OCI-LY7 (cell line): ENCODE data around the gene RPS24.

Experiments used
- EZH2phosphoT487 ChIP-seq: fragments of 200-600 bp; sonication (generic); IDR thresholded peaks from 2 replicates; pipeline ENCODE4 v1.6.1; 2018; ENCODE audit warnings: low read depth, borderline replicate concordance, mild to moderate bottlenecking, mixed run types, antibody characterized with exemption, low read length, moderate library complexity, mixed read lengths
- TF ChIP-seq, protein P1 (sequence below): fragments of 200-600 bp; sonication (generic); conservative IDR thresholded peaks from 2 replicates; pipeline ENCODE4 v1.5.1; 2014; ENCODE audit warnings: mild to moderate bottlenecking, antibody characterized with exemption, low read length, moderate library complexity, mixed read lengths

DNA sequence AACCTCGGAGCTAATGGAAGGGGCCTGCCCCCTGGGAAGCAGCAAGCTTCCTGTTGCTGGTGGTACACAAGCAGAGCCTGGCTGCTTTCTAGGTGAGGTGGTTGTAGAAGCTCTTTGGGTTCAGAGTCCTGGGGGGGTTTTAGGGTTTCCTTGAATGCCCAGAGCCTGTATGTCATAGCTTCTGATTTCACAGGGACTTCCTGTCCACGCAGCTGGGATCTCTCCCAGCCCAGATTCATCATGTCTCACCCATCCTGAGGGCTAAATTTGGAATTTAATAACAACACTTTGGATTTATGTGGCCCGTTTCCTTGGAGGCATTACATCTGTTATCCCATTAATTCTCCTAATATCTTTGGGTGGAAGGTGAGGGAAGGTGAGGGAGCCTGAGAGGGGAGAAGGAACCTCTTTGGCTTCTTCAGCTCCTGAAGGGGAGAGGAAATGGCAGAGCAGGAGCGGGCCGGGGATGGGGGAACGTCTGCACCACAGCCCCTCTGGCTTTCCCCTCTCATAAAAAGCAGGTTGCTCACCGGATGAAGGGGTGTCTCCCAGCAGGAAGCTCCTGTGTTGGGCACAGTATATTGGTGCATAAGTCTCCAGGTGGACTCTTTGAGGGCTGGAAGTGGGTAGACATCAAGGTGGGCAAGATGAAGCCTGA lies 19.7 kb downstream of the RPS24 start:
- TF ChIP-seq, protein P1, sequence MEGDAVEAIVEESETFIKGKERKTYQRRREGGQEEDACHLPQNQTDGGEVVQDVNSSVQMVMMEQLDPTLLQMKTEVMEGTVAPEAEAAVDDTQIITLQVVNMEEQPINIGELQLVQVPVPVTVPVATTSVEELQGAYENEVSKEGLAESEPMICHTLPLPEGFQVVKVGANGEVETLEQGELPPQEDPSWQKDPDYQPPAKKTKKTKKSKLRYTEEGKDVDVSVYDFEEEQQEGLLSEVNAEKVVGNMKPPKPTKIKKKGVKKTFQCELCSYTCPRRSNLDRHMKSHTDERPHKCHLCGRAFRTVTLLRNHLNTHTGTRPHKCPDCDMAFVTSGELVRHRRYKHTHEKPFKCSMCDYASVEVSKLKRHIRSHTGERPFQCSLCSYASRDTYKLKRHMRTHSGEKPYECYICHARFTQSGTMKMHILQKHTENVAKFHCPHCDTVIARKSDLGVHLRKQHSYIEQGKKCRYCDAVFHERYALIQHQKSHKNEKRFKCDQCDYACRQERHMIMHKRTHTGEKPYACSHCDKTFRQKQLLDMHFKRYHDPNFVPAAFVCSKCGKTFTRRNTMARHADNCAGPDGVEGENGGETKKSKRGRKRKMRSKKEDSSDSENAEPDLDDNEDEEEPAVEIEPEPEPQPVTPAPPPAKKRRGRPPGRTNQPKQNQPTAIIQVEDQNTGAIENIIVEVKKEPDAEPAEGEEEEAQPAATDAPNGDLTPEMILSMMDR = no peak
- no peak for TF ChIP-seq EZH2phosphoT487
